ENCODE results near the gene TBCE. TPM values are rescaled to one million over a fixed set of nuclear protein-coding genes. Genes with fewer than 3 reads are reported as not detected.
"Not testable (repeated sequence)": the region's sequence is repeated elsewhere in the genome, so short reads cannot be mapped to it uniquely, and the experiment has no call there.

TBCE gene
- total RNA-seq, 4 donors from 2014 or later = 16.8 to 59.1 (median 23.9) TPM

GRCh38 chr1:235366286-235366685 is 941 bp upstream of the TBCE start:
- WGBS, 2 donors (ENCODE audit: low coverage in 1 of 2) = 83 to 100% methylated on average over 1 to 5 of the region's 5 CpGs
- in situ Hi-C loops (cut with MboI; ENCODE audit: low pct_ligation_motif_present in 1 of 4, low pct_unique_long_range_greater_than_20kb in 1 of 4, low sequenced_read_pairs in 3 of 4) = no loop called here
- Histone ChIP-seq H3K4me1 (peaks cover 0 to 15% (median 7%) of the 10 kb centered on the region in 4 donors), H3K36me3 (no peaks in the 10 kb centered on the region), H3K27ac (peak overlapping the region in 2 of 4 donors; percentile 86 to 89), H3K9me3 (no peaks in the 10 kb centered on the region), H3K4me3 (no peak overlapping the region), H3K27me3 (no peaks in the 10 kb centered on the region)
- TF ChIP-seq EP300 (IDR thresholded peaks at IDR 0.05; ENCODE audit: low read depth) (no peak), CTCF (IDR thresholded peaks at IDR 0.05) (no peak), POLR2A (IDR thresholded peaks at IDR 0.05) (no peak), POLR2AphosphoS5 (IDR thresholded peaks at IDR 0.05) (no peak)
- DNase-seq = no peak
- intact Hi-C loops (cut with DNase I; ENCODE audit: low total_unique reads) = no loop called here

- no peak for DNase-seq
- Histone ChIP-seq H3K4me1 (peaks cover 0 to 15% (median 7%) of the 10 kb centered on the region in 4 donors), H3K27ac (peak overlapping the region in 3 of 4 donors; percentile 86 to 94 (median 89)), H3K9me3 (no peaks in the 10 kb centered on the region), H3K36me3 (no peaks in the 10 kb centered on the region), H3K4me3 (peak overlapping the region in 2 of 4 donors; percentile 75 to 77), H3K27me3 (no peaks in the 10 kb centered on the region)
- TF ChIP-seq EP300 (IDR thresholded peaks at IDR 0.05; ENCODE audit: low read depth) (no peak), CTCF (IDR thresholded peaks at IDR 0.05) (no peak), POLR2A (IDR thresholded peaks at IDR 0.05) (no peak), POLR2AphosphoS5 (IDR thresholded peaks at IDR 0.05) (no peak)
- in situ Hi-C loops (cut with MboI; ENCODE audit: low pct_ligation_motif_present in 1 of 4, low pct_unique_long_range_greater_than_20kb in 1 of 4, low sequenced_read_pairs in 3 of 4) = no loop called here
- intact Hi-C loops (cut with DNase I; ENCODE audit: low total_unique reads) = no loop called here
- 59 to 71% methylated on average over 4 to 5 of the region's 5 CpGs for WGBS, 2 donors (ENCODE audit: low coverage in 1 of 2)
Measured at GRCh38 chr1:235368428-235368827, 1.2 kb downstream of the TBCE start.

GRCh38 chr1:235369802-235370201 is 2.6 kb downstream of the TBCE start:
- H3K9me3 ChIP-seq = no peaks in the 10 kb centered on the region
- H3K27ac ChIP-seq = no peak overlapping the region
- H3K27me3 ChIP-seq = no peaks in the 10 kb centered on the region
- TF ChIP-seq CTCF (IDR thresholded peaks at IDR 0.05) (no peak), POLR2AphosphoS5 (IDR thresholded peaks at IDR 0.05) (no peak), EP300 (IDR thresholded peaks at IDR 0.05; ENCODE audit: low read depth) (no peak), POLR2A (IDR thresholded peaks at IDR 0.05) (no peak)
- in situ Hi-C loops (cut with MboI; ENCODE audit: low pct_ligation_motif_present in 1 of 4, low pct_unique_long_range_greater_than_20kb in 1 of 4, low sequenced_read_pairs in 3 of 4) (no loop called here), intact Hi-C loops (cut with DNase I; ENCODE audit: low total_unique reads) (no loop called here)
- DNase-seq = no peak
- peaks cover 0 to 15% (median 7%) of the 10 kb centered on the region in 4 donors for H3K4me1 ChIP-seq
- 88 to 91% methylated on average over 5 of the region's 5 CpGs for WGBS, 2 donors (ENCODE audit: low coverage in 1 of 2)
- no peak overlapping the region for H3K4me3 ChIP-seq
- no peaks in the 10 kb centered on the region for H3K36me3 ChIP-seq

- Histone ChIP-seq H3K9me3 (no peaks in the 10 kb centered on the region), H3K36me3 (no peaks in the 10 kb centered on the region), H3K27me3 (no peaks in the 10 kb centered on the region), H3K4me3 (no peak overlapping the region), H3K27ac (no peak overlapping the region), H3K4me1 (no peaks in the 10 kb centered on the region)
- TF ChIP-seq POLR2A (IDR thresholded peaks at IDR 0.05) (no peak), CTCF (IDR thresholded peaks at IDR 0.05) (no peak), EP300 (IDR thresholded peaks at IDR 0.05; ENCODE audit: low read depth) (no peak), POLR2AphosphoS5 (IDR thresholded peaks at IDR 0.05) (no peak)
- intact Hi-C loops (cut with DNase I; ENCODE audit: low total_unique reads) (no loop called here), in situ Hi-C loops (cut with MboI; ENCODE audit: low pct_ligation_motif_present in 1 of 4, low pct_unique_long_range_greater_than_20kb in 1 of 4, low sequenced_read_pairs in 3 of 4) (no loop called here)
- DNase-seq = no peak
- 95 to 96% methylated on average over 6 of the region's 6 CpGs for WGBS, 2 donors (ENCODE audit: low coverage in 1 of 2)
Measured at GRCh38 chr1:235375919-235376605, 8.8 kb downstream of the TBCE start.

GRCh38 chr1:235378134-235378735 is 11.0 kb downstream of the TBCE start:
- H3K9me3 ChIP-seq; intact Hi-C loops (cut with DNase I; ENCODE audit: low total_unique reads); in situ Hi-C loops (cut with MboI; ENCODE audit: low pct_ligation_motif_present in 1 of 4, low pct_unique_long_range_greater_than_20kb in 1 of 4, low sequenced_read_pairs in 3 of 4); H3K36me3 ChIP-seq; H3K4me1 ChIP-seq; H3K4me3 ChIP-seq; H3K27me3 ChIP-seq; H3K27ac ChIP-seq; DNase-seq: not testable (repeated sequence)
- WGBS, 2 donors (ENCODE audit: low coverage in 1 of 2) = 89 to 90% methylated on average over 2 to 11 of the region's 11 CpGs

- H3K9me3 ChIP-seq; H3K27me3 ChIP-seq; in situ Hi-C loops (cut with MboI; ENCODE audit: low pct_ligation_motif_present in 1 of 4, low pct_unique_long_range_greater_than_20kb in 1 of 4, low sequenced_read_pairs in 3 of 4); H3K27ac ChIP-seq; DNase-seq; H3K4me3 ChIP-seq; H3K36me3 ChIP-seq; H3K4me1 ChIP-seq; intact Hi-C loops (cut with DNase I; ENCODE audit: low total_unique reads): not testable (repeated sequence)
- no CpG with 5 or more reads among the region's 3 CpGs for WGBS, 2 donors (ENCODE audit: low coverage in 1 of 2)
Measured at GRCh38 chr1:235381955-235382739, 14.9 kb downstream of the TBCE start.
